Central memory CD8-positive, alpha-beta T cell (primary cell): Measurements from ENCODE around the gene DNAAF5.

Source experiments
- ATAC-seq: fragments of 150-1000 bp; cut with Tn5 transposase; replicated peaks from 2 replicates; pipeline ENCODE4 v1.10.0; 2022; ENCODE audit warnings: mild to moderate bottlenecking, moderate FRiP score, moderate number of reproducible peaks; ENCODE audit not compliant: poor library complexity, severe bottlenecking; ENCODE audit errors: extremely low read depth
- DNase-seq, 2 donors: peaks; one replicate each; pipeline ENCODE4 v3.0.0; 2021; ENCODE audit warnings: low spot score in 2 of 2
- H3K27ac Mint-ChIP-seq: one replicate; pipeline ENCODE4 v1.8.0; 2022; ENCODE audit warnings: low read depth, mild to moderate bottlenecking, moderate library complexity, mixed read lengths
- H3K27me3 Mint-ChIP-seq: one replicate; pipeline ENCODE4 v1.8.0; 2022; ENCODE audit warnings: mixed read lengths
- H3K36me3 Mint-ChIP-seq: one replicate; pipeline ENCODE4 v1.8.0; 2022; ENCODE audit warnings: mild to moderate bottlenecking, moderate library complexity, mixed read lengths; ENCODE audit not compliant: insufficient read depth
- H3K4me1 Mint-ChIP-seq: one replicate; pipeline ENCODE4 v1.8.0; 2022; ENCODE audit warnings: mixed read lengths
- H3K4me3 Mint-ChIP-seq: one replicate; pipeline ENCODE4 v1.8.0; 2022; ENCODE audit warnings: mild to moderate bottlenecking, moderate library complexity, mixed read lengths
- H3K9me3 Mint-ChIP-seq: one replicate; pipeline ENCODE4 v1.8.0; 2022; ENCODE audit warnings: mixed read lengths

Gene DNAAF5

DNA sequence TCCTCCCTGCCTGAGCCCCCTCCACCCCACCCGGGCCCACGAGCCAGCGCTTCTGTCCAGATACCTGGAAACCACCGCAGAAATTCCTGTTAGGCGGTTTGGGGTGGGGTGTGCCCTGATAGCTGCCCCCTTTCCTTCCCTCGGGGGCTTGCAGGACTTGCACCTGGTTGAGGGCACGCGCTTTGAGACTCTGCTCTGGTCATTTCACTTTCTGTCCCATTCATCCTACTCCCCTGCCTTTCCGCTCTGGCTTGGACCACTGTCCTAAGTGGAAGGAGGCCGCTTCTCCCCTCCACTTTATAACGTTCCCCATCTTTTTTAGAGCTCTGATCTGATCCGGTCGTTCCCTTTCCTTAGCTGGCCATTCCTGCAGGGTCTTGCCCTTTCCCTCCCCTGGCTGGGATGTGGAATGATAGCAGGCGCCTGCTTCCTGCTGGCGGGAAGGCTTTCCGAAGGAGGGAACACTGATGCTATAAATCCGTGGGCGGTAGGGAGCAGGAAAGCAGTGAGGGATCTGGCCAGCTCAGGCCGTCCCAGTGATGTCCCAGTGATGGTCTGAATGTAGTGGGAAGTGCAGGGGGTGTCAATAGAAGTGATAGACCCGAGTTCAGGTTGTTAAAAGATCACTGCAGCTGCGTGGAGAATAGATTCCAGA, 1.4 kb downstream of the DNAAF5 start:
- peak overlapping the region; percentile 84 for H3K27ac Mint-ChIP-seq

DNA sequence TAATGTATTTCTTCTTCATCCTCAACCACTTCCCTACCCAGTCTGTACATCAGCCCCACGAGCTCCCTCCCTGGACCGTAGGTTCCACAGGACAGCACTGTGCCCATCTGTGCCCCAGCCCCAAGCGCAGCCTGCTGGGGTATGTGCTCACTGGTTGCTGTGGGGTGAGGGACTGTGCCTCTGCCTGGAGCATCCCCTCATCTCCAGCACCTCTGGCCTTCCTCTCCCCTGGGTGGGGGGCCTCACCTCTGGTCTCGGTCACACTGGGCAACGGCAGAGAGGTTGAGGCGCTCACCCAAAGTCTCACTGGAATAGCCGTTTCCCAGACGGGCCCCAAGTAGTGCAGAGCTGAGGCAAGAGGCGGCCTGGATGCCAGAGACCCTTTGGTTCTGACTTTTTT, 2.1 kb downstream of the DNAAF5 start:
- no peak for ATAC-seq
- Mint-ChIP-seq H3K27me3 (no peaks in the 10 kb centered on the region), H3K9me3 (no peaks in the 10 kb centered on the region), H3K4me1 (peaks cover 33% of the 10 kb centered on the region), H3K36me3 (peaks cover 11% of the 10 kb centered on the region), H3K27ac (no peak overlapping the region), H3K4me3 (peak overlapping the region; percentile 77)
- no peak for DNase-seq

More for the DNA sequence above, 1.4 kb downstream of the DNAAF5 start:
- Mint-ChIP-seq H3K9me3 (no peaks in the 10 kb centered on the region), H3K4me3 (peak overlapping the region; percentile 77), H3K36me3 (peaks cover 11% of the 10 kb centered on the region), H3K27me3 (no peaks in the 10 kb centered on the region), H3K4me1 (peaks cover 30% of the 10 kb centered on the region)
- ATAC-seq (no peak), DNase-seq (no peak)

DNA sequence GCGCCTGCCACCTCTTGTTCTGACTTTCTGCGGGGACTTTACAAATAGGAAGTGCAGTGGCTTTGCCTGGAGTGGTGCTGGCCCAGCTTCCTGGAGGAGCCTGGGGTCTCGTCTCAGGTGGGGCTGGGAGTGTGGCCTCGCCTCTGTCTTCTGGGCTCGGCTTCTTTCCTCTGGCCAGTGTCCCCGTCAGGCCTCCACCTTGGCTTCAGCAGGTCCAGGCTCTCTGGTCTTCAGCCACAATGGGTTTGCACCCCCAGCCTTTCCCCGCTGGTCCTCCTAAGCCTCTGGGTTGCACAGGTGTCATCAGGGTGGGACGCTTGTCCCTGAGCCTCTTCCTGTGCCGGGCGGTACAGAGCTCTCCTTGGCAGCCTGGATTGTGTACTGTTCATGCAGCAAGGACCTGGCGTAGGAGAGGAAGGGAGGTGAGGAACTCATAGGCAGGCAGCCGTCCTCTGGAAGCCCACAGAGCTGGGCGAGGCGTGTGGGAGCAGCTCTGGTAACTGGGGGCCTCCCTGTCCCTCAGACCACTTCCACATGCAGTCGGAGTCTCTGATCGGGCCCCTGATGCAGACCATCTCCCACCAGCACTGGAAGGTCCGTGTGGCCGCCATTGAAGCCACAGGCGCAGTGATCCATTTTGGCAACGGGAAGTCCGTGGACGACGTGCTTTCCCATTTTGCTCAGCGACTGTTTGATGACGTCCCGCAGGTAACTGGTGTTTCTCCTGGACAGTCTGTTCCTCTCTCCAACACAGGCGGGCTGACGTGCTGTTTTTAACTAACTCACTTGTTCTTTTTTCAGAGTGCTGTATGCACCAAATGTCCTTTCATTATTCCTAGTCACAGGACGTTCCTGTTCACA, 2.9 kb downstream of the DNAAF5 start:
- no peak overlapping the region for H3K27ac Mint-ChIP-seq
- H3K4me1 Mint-ChIP-seq = peaks cover 29% of the 10 kb centered on the region
- ATAC-seq (no peak), DNase-seq (no peak)
- H3K4me3 Mint-ChIP-seq = peak overlapping the region; percentile 77
- peaks cover 11% of the 10 kb centered on the region for H3K36me3 Mint-ChIP-seq
- no peaks in the 10 kb centered on the region for H3K27me3 Mint-ChIP-seq
- no peaks in the 10 kb centered on the region for H3K9me3 Mint-ChIP-seq

DNA sequence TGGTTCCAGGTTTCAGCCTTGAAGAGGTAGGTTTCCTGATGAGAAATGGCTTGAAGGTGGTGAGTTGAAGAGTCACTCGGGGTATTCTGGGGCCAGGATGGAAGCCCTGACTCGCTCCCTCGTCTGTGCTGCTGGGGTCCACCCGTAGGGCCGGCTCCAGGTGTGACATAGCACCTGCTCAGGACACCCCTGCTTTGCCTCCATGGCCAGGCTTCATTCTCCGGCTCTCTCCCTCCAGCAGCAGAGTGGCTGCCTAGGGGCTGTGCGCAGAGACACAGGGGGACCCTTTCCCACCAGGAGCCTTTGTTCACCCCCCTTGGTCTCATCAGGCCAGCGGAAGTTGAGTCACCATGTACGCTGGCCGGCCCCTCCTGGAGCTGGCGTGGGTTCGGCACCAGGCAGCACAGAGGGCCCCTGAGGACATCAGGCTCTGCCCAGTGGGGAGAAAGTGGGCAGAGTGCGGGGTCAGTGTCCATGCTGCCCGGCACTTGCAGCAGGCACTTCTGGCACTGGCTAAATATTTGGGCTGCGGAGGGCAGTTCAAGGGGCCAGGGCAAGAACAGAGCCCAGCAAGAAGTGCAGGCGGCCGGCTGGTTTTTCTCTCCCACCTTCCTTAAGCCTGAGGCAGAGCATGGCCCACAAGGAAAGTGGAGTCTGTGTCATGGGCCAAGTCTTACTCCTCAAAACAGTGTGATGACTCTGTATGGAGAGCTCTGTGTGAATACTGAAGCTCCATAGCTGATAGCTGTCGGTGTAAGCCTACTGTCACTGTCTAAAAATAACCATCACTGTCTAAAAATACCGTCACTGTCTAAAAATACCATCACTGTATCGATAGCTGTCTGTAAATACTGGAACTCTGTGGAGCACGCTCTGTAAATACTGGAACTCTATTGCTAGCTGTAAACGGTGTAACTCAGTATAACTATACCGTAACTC, 4.3 kb downstream of the DNAAF5 start:
- no peak for ATAC-seq
- Mint-ChIP-seq H3K4me1 (peaks cover 26% of the 10 kb centered on the region), H3K36me3 (peaks cover 11% of the 10 kb centered on the region), H3K27ac (no peak overlapping the region), H3K27me3 (no peaks in the 10 kb centered on the region), H3K4me3 (no peak overlapping the region), H3K9me3 (no peaks in the 10 kb centered on the region)
- DNase-seq = no peak

DNA sequence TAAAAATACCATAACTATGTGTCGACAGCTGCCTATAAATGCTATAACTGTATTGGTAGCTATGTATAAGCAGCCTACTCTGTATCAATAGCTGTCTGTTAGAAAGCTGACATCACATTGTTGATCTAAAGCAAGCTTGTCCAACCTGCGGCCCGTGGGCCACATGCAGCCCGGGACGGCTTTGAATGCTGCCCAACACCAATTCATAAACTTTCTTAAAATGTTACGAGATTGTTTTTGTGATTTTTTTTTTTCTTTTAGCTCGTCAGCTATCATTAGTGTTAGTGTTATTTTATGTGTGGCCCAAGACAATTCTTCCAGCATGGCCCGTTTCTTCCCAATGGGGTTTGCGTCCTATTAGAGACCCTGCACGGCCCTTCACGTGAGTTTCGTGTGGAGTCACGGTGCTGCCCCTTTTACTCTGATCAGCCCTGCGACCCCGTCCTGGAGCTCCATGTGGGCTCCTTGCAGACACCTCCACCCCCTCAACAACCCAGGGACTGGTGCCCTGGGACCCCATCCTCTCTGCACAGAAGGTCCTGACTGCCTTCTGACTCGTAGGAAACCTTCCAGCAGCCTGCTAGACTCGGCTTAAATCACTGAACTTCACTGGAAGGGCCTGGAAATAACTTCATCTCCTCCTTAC, 5.1 kb downstream of the DNAAF5 start:
- H3K27ac Mint-ChIP-seq = no peak overlapping the region
- no peaks in the 10 kb centered on the region for H3K9me3 Mint-ChIP-seq
- H3K27me3 Mint-ChIP-seq = no peaks in the 10 kb centered on the region
- peaks cover 21% of the 10 kb centered on the region for H3K4me1 Mint-ChIP-seq
- ATAC-seq (no peak), DNase-seq (no peak)
- peaks cover 9% of the 10 kb centered on the region for H3K36me3 Mint-ChIP-seq
- H3K4me3 Mint-ChIP-seq = no peak overlapping the region

DNA sequence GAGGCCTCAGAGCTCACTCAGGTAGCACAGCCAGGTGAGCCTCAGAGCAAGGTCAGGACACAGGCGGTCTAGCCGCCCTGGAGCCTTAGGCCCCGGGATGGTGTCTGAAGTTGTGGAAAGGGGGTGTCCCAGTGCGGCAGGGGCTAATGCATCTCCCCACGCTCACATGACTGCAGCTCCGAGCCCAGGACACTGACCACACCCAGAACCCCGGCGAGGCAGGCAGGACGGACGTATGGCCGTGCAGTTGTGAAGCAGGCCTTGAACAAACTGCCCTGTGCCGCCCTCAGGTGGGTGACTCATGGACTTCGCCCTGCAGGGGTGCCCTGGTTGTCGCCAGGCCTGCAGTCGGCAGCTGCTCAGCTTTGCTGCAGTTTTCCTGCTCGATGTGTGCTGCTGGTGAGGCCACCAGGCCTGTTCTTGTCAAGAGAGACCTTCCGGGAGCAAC, 5.6 kb downstream of the DNAAF5 start:
- ATAC-seq = no peak
- no peaks in the 10 kb centered on the region for H3K27me3 Mint-ChIP-seq
- H3K36me3 Mint-ChIP-seq = peaks cover 9% of the 10 kb centered on the region
- no peak for DNase-seq
- peaks cover 21% of the 10 kb centered on the region for H3K4me1 Mint-ChIP-seq
- no peak overlapping the region for H3K4me3 Mint-ChIP-seq
- H3K9me3 Mint-ChIP-seq = no peaks in the 10 kb centered on the region
- no peak overlapping the region for H3K27ac Mint-ChIP-seq

DNA sequence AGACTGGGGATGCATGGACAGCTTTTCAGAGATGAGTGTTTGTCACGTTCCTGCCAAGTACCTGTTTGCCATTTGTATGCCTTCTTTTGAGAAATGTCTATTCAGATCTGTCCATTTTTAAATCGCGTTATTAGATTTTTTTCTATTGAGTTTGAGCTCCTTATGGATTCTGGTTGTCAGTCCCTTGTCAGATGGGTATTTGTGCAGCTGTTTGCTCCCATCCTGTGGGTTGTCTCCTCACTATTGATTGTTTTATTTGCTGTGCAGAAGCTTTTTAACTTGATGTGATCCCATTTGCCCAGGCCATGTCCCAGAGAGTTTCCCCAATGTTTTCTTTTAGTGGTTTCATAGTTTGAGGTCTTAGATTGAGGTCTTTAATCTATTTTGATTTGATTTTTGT, 6.1 kb downstream of the DNAAF5 start:
- Mint-ChIP-seq H3K27me3 (no peaks in the 10 kb centered on the region), H3K4me1 (peaks cover 21% of the 10 kb centered on the region), H3K9me3 (no peaks in the 10 kb centered on the region), H3K36me3 (peaks cover 7% of the 10 kb centered on the region), H3K27ac (no peak overlapping the region), H3K4me3 (no peak overlapping the region)
- DNase-seq (no peak), ATAC-seq (no peak)

DNA sequence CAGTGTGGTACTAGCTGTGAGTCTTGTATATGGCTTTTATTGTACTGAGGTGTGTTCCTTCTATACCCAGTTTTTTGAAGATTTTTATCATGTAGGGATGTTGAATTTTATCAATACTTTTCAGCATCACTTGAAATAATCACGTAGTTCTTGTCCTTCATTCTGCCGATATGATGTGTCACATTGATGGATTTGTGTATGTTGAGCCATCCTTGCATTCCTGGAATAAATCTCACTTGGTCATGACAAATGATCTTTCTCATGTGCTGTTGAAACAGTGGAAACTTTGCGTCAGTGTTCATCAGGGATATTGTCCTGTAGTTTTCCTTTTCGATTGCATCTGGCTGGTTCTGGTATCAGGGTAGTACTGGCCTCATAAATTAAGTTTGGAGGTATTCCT, 7.7 kb downstream of the DNAAF5 start:
- peaks cover 5% of the 10 kb centered on the region for H3K36me3 Mint-ChIP-seq
- peaks cover 17% of the 10 kb centered on the region for H3K4me1 Mint-ChIP-seq
- no peak overlapping the region for H3K27ac Mint-ChIP-seq
- H3K9me3 Mint-ChIP-seq = no peaks in the 10 kb centered on the region
- DNase-seq = no peak
- H3K4me3 Mint-ChIP-seq = no peak overlapping the region
- no peaks in the 10 kb centered on the region for H3K27me3 Mint-ChIP-seq
- no peak for ATAC-seq

DNA sequence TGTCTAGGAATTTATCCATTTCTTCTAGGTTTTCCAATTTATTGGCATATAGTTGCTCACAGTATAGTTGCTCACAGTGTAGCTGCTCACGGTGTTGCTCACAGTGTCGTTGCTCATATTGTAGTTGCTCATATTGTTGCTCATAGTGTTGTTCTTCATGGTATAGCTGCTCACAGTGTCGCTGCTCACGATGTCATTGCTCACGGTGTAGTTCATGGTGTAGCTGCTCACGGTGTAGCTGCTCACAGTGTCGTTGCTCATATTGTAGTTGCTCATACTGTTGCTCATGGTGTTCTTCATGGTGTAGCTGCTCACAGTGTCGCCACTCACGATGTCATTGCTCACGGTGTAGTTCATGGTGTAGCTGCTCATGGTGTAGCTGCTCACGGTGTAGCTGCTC, 8.3 kb downstream of the DNAAF5 start:
- Mint-ChIP-seq H3K27me3 (no peaks in the 10 kb centered on the region), H3K36me3 (peaks cover 5% of the 10 kb centered on the region), H3K4me3 (no peak overlapping the region), H3K27ac (no peak overlapping the region), H3K9me3 (no peaks in the 10 kb centered on the region), H3K4me1 (peaks cover 17% of the 10 kb centered on the region)
- ATAC-seq (no peak), DNase-seq (no peak)

DNA sequence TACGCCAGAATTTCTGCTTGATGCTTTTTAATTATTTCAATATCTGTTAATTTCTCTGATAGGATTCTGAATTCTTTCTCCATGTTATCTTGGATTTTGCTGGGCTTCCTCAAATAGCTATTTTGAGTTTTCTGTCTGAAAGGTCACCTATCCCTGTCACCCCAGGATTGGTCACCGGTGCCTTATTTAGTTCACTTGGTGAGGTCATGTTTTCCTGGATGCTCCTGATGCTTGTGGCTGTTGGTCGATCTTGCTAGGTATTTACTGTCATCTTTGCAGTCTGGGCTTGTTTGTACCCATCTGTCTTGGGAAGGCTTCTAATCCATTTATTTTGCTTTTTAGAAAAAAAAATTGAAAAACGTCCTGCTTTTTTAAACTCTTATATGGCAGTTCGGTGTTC, 11.7 kb downstream of the DNAAF5 start:
- DNase-seq (no peak), ATAC-seq (no peak)
- H3K27ac Mint-ChIP-seq = peak overlapping the region; percentile 21
- no peaks in the 10 kb centered on the region for H3K27me3 Mint-ChIP-seq
- no peaks in the 10 kb centered on the region for H3K9me3 Mint-ChIP-seq
- H3K4me1 Mint-ChIP-seq = peaks cover 9% of the 10 kb centered on the region
- H3K36me3 Mint-ChIP-seq = peaks cover 8% of the 10 kb centered on the region
- no peak overlapping the region for H3K4me3 Mint-ChIP-seq

DNA sequence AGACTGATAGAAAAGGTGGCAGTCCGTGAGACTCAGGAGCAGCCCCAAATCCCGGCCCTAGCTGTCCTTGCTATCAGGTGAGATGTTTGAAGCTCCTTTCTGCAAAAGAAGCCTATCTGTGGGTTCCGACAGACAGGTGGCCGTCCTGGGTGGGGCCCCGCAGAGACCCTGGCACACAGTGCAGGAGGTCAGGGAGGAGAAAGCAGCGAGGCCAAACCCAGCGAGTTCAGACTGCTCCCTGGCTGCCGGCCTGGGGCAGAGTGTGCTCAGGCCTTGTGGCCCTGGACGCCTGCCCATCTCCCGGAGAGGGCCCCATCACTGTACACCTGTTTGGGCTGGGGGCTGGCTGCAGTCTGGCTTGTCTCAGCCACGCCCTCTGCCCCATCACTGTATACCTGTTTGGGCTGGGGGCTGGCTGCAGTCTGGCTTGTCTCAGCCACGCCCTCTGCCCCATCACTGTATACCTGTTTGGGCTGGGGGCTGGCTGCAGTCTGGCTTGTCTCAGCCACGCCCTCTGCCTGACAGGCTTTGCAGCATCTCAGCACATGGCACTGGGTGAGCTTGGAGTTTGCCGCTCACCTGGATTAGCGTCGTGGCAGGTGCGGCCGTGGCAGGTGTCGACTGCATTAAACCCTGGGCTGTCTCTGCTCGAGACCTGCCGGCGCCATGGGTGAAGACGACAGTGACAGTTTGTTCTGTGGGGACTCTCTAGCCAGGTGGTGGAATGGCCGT, 12.4 kb downstream of the DNAAF5 start:
- ATAC-seq (no peak), DNase-seq (no peak)
- Mint-ChIP-seq H3K4me3 (no peak overlapping the region), H3K4me1 (peaks cover 7% of the 10 kb centered on the region), H3K27me3 (no peaks in the 10 kb centered on the region), H3K36me3 (peaks cover 8% of the 10 kb centered on the region), H3K9me3 (no peaks in the 10 kb centered on the region), H3K27ac (peak overlapping the region; percentile 21)
